ENCODE results near the gene SSB.

SSB gene

GRCh38 chr2:169771021-169771420 lies 27.6 kb upstream of the SSB start:
- FAIRE-seq, result no peak
- no peak for DNase-seq (ENCODE audit: insufficient read length, low spot score)
- TF ChIP-seq CTCF (IDR thresholded peaks at IDR 0.05; ENCODE audit: insufficient read depth, missing control alignments), result no peak

GRCh38 chr2:169771612-169772011 lies 27.1 kb upstream of the SSB start:
- DNase-seq (ENCODE audit: insufficient read length, low spot score) (no peak), FAIRE-seq (no peak)
- no peak for TF ChIP-seq CTCF (IDR thresholded peaks at IDR 0.05; ENCODE audit: insufficient read depth, missing control alignments)

- no peak for DNase-seq (ENCODE audit: insufficient read length, low spot score)
- no peak for TF ChIP-seq CTCF (IDR thresholded peaks at IDR 0.05; ENCODE audit: insufficient read depth, missing control alignments)
- no peak for FAIRE-seq
Measured at GRCh38 chr2:169772651-169773050, 26.0 kb upstream of the SSB start.

GRCh38 chr2:169775354-169775753 lies 23.3 kb upstream of the SSB start:
- FAIRE-seq (no peak), DNase-seq (ENCODE audit: insufficient read length, low spot score) (no peak)
- no peak for TF ChIP-seq CTCF (IDR thresholded peaks at IDR 0.05; ENCODE audit: insufficient read depth, missing control alignments)

- no peak for FAIRE-seq
- no peak for TF ChIP-seq CTCF (IDR thresholded peaks at IDR 0.05; ENCODE audit: insufficient read depth, missing control alignments)
Measured at GRCh38 chr2:169775765-169776164, 22.9 kb upstream of the SSB start.

GRCh38 chr2:169776252-169776761 lies 22.4 kb upstream of the SSB start:
- no peak for FAIRE-seq
- no peak for DNase-seq (ENCODE audit: insufficient read length, low spot score)
- TF ChIP-seq CTCF (IDR thresholded peaks at IDR 0.05; ENCODE audit: insufficient read depth, missing control alignments), result no peak

More at GRCh38 chr2:169775765-169776164, 22.9 kb upstream of the SSB start:
- no peak for DNase-seq (ENCODE audit: insufficient read length, low spot score)

- TF ChIP-seq CTCF (IDR thresholded peaks at IDR 0.05; ENCODE audit: insufficient read depth, missing control alignments), result no peak
- FAIRE-seq (no peak), DNase-seq (ENCODE audit: insufficient read length, low spot score) (no peak)
Measured at GRCh38 chr2:169778446-169778845, 20.2 kb upstream of the SSB start.
